GM12873 (cell line): ENCODE data around the gene DIP2C.

Source experiments
- CTCF ChIP-seq: IDR thresholded peaks from 2 replicates; pipeline ENCODE4 v1.5.1; 2012; ENCODE audit warnings: low read depth, mild to moderate bottlenecking, moderate library complexity, low read length, control low read depth; ENCODE audit not compliant: insufficient read depth; ENCODE audit errors: missing control alignments

The DIP2C gene

DNA sequence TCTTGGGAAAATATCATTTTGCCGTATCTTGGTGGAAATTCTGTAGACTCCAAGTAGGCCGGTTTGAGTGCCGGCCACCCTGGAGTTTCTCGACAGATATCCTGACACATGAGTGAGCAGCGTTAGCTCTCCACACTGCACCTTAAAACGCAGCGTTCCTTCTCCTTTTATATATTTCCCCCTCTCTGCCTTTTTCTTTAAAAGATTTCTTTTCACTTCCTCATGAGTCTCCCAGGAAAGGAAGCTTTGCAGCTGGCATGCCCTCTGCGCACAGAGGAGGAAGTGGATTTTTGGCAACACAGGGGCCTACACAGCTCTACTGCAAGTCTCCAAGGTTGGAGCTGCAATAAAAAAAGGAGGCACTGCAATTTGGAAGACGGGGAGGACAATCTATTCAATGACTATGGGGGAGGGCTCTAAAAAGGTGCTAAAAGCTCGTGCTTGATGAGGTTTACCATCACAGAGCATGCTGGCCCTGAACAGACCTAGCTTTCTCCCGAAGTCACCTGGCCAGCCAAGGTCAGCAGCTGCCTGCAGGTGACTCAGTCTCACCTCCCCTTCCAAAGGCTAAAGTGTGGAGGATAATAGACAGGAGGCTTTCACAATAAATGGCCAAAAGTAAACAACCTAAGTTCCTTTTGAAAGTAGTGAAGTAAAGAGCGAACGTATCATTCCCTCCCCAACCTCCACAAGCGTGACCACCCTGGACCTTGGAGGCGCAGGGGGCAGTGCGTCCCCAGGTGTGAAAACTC is 301.4 kb downstream of the DIP2C start:
- no peak for TF ChIP-seq CTCF

DNA sequence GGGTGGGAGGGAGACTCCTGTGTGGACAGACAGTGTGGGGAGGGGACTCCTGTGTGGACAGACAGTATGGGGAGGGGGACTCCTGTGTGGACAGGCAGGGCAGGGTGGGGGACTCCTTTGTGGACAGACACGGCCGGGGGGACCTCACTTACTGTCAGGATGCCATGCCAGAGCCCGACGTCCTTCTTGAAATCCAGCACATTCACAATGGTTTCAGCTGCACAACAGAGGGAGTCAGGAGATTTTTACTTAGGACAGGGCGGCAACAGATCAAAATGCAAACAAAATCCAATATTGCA is 301.9 kb downstream of the DIP2C start:
- TF ChIP-seq CTCF = no peak

DNA sequence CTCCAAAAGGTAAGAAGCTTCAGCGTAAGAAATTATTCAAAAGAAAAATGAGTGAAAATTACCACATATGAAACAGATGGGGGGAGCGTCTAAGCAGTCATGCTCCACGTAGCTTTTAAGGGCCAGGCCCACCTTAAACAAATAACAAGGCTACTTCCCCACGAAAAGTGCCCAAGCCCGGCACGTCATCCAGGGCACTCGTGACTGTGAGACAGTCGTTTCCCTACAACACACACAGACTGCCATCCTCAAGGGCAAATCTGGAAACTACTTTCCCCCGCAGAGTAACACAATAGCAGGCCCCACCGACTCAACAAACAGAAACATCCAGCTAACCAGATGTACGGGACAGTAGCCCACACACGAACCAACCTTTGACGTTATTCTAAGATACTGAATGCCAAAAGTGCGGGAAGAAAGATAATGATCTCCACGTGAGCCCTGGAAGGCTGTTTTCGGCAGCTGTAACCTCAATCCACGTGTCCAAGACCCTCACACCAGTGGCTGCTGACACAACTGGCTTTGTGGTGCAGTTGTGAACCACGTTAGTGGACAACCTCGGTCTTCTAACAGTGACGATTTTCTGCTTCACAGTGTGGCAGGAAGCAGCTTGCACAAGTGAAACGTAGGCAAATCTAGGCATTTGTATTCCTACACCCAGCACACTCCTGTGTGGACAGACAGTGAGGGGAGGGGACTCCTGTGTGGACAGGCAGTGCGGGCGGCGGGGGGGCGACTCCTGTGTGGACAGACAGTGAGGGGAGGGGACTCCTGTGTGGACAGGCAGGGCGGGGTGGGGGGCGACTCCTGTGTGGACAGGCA is 302.5 kb downstream of the DIP2C start:
- no peak for TF ChIP-seq CTCF

DNA sequence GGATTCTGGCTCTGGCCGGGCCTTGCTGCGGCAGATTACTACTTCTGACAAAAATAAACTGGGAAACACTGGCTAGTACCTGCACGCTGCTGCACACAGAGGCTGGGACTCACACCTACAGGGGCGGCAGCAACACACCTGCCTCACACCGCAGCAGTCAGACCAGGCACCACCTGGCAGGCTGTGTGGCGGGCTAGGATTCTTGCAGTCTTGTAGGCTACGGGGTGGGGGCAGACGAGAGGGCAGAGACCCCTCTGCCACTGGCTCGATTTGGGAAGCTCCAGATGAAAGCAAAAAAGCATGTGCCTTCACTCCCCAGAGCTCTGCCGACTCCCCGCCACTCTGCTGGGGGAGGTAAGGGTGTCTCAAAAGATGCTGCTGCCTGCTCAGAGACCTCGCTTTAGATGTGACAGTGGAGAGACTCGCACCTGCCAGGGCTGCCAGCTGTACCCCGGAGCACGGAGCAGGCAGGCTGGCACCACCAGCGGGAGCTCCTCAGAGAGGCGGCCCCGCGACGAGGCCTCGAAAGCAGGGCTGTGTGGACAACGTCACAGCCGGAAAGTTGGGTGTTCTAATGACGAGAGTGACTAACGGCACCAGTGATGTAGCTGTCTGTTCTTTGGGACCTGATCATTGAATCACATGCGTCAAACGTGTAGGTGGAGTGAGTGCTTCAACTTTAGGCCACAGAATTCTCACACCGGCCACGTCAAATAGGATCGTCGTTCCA is 303.7 kb downstream of the DIP2C start:
- TF ChIP-seq CTCF = no peak

GRCh38 chr10:384538-385305 is 304.7 kb downstream of the DIP2C start:
- no peak for TF ChIP-seq CTCF

- no peak for TF ChIP-seq CTCF
These were observed 305.9 kb downstream of the DIP2C start for GRCh38 chr10:383519-383918.

GRCh38 chr10:381805-382204 is 307.7 kb downstream of the DIP2C start:
- no peak for TF ChIP-seq CTCF
